Keratinocyte (primary cell): Measurements from ENCODE around the gene TMEM129. TPM values are rescaled to one million over a fixed set of nuclear protein-coding genes. Genes with fewer than 3 reads are reported as not detected.
A peak's percentile ranks its signal among the peaks of the same experiment; 100 is the strongest.

Source experiments
- DNase-seq: peaks from one replicate; pipeline ENCODE4 v3.0.0-alpha.2; 2011; ENCODE audit warnings: low read depth, missing footprints, low spot score
- FAIRE-seq: peaks from 2 replicates; lab custom pipeline; 2011; peaks lifted over from hg19 to GRCh38; lab: Jason Lieb, UNC
- H2AFZ ChIP-seq: 2 replicates; pipeline ENCODE4 v1.6.0; 2012; ENCODE audit warnings: low read length, control low read depth, inconsistent platforms; ENCODE audit not compliant: control insufficient read depth
- H3K27ac ChIP-seq: 2 replicates; pipeline ENCODE4 v1.5.1; 2011; ENCODE audit warnings: low read length; ENCODE audit not compliant: control insufficient read depth, insufficient read depth
- H3K27me3 ChIP-seq: 3 replicates; pipeline ENCODE4 v1.6.0; 2011; ENCODE audit warnings: low read length; ENCODE audit not compliant: control insufficient read depth, insufficient read depth; ENCODE audit errors: extremely low read depth
- H3K36me3 ChIP-seq, 2 experiments: 2 replicates in 1 of 2; 3 replicates in 1 of 2; pipeline ENCODE4 v1.5.1; 2011; ENCODE audit warnings: low read length in 2 of 2, mild to moderate bottlenecking in 1 of 2; ENCODE audit not compliant: control insufficient read depth in 2 of 2, insufficient read depth in 2 of 2; ENCODE audit errors: extremely low read depth in 1 of 2
- H3K4me1 ChIP-seq: 3 replicates; pipeline ENCODE4 v1.5.1; 2011; ENCODE audit warnings: low read length; ENCODE audit not compliant: control insufficient read depth, insufficient read depth; ENCODE audit errors: extremely low read depth
- H3K4me2 ChIP-seq: 3 replicates; pipeline ENCODE4 v1.6.0; 2011; ENCODE audit warnings: low read depth, low read length; ENCODE audit not compliant: control insufficient read depth, insufficient read depth; ENCODE audit errors: extremely low read depth
- H3K4me3 ChIP-seq, 3 experiments: fragments of 200-600 bp in 1 of 3; sonication (generic) in 1 of 3; 2 replicates in 2 of 3; 3 replicates in 1 of 3; pipeline ENCODE4 v1.5.1; 2011 to 2016; ENCODE audit warnings: low read length in 3 of 3, mild to moderate bottlenecking in 3 of 3, control low read depth in 2 of 3, inconsistent platforms in 1 of 3, low read depth in 1 of 3, mixed read lengths in 1 of 3, mixed run types in 1 of 3, moderate library complexity in 1 of 3; ENCODE audit not compliant: control insufficient read depth in 2 of 3, insufficient read depth in 2 of 3; ENCODE audit errors: extremely low read depth in 1 of 3
- H3K79me2 ChIP-seq: 2 replicates; pipeline ENCODE4 v1.6.0; 2012; ENCODE audit warnings: low read length; ENCODE audit not compliant: control insufficient read depth, insufficient read depth
- H3K9ac ChIP-seq: 3 replicates; pipeline ENCODE4 v1.6.0; 2011; ENCODE audit warnings: low read length; ENCODE audit not compliant: control insufficient read depth, insufficient read depth; ENCODE audit errors: extremely low read depth
- H3K9me1 ChIP-seq: 3 replicates; pipeline ENCODE4 v1.6.0; 2011; ENCODE audit warnings: low read length; ENCODE audit not compliant: control insufficient read depth, insufficient read depth; ENCODE audit errors: extremely low read depth
- H3K9me3 ChIP-seq: 2 replicates; pipeline ENCODE4 v1.5.1; 2012; ENCODE audit warnings: low read depth, low read length; ENCODE audit not compliant: control insufficient read depth
- H4K20me1 ChIP-seq: 3 replicates; pipeline ENCODE4 v1.6.0; 2011; ENCODE audit warnings: low read length; ENCODE audit not compliant: control insufficient read depth, insufficient read depth; ENCODE audit errors: extremely low read depth
- EZH2 ChIP-seq: IDR thresholded peaks from one replicate; pipeline ENCODE4 v1.6.1; 2012; ENCODE audit warnings: inconsistent platforms, mild to moderate bottlenecking, low read length, moderate library complexity
- dilution Hi-C: fragments of 300-500 bp; cut with MboI; formaldehyde crosslinking; loops from one replicate; pipeline ENCODE4 v1.7.0; 2020; ENCODE audit warnings: low sequenced_read_pairs; ENCODE audit not compliant: extremely low pct_ligation_motif_present
- polyA plus RNA-seq, 5 experiments: library from polyadenylated mRNA; depleted of rRNA in 3 of 5; stranded (reverse) in 3 of 5; stranded (forward) in 1 of 5; unstranded in 1 of 5; fragments of >200 nt; gene quantifications; 1 replicate in 1 of 5; 2 replicates in 3 of 5; 3 replicates in 1 of 5; pipeline versions ENCODE4 v1.2.1 to v1.2.3, GENCODE V29; 2011 to 2012; ENCODE audit warnings: missing spikeins in 2 of 5, low read depth in 1 of 5, low replicate concordance in 1 of 5
- TF ChIP-seq, protein P1 (sequence below), 3 experiments: IDR thresholded peaks in 1 of 3; conservative IDR thresholded peaks in 1 of 3; optimal IDR thresholded peaks in 1 of 3; 2 replicates in 2 of 3; 3 replicates in 1 of 3; pipeline versions ENCODE3 to v1.5.1; 2011; ENCODE audit warnings: low read length in 3 of 3, mild to moderate bottlenecking in 3 of 3, moderate library complexity in 2 of 3, control low read depth in 1 of 3, inconsistent platforms in 1 of 3; ENCODE audit not compliant: insufficient read depth in 2 of 3; ENCODE audit errors: extremely low read depth in 1 of 3

The TMEM129 gene
- polyA plus RNA-seq, 1 donor (not counting 4 experiments of a cell fraction or from before 2014, with no cell fraction given), result 11.7 TPM

DNA sequence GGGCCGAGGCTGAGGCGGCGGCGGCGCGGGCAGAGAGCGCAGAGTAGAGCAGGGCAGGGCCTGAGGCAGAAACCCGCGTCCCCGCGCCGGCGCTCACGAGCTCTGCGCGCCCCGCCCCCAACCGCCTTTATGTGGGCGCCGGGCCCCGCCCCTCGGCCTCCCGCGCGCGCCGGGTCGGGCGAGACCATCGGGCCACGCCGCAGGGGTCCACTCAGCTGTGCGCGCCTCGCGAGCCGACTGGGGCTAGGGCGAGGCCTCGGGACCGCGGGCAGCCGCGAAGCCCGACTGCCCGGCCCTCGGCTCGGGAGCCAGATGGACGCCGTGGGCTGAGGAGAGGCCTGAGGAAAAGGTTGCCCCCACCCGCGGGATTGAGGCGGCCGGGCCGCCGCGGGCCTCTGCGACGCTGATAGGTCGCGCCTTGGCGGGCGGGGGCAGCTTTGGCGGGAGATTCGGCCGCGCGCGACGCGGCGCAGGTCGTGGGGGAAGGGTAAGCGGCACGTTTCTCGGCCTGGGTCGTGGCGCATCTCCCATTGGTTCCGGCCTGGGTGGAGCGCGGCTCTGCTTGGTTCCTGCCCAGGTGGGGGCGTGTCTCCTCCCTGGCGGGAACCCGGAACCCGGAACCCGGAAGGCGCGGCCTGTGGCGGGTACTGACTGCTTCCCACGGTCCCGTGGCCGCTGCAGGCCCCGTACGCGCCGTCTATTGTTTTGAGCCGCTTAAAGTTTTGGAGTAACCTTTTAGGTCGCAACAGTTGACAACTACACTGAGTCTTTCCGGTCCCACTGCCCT is 8.7 kb downstream of the TMEM129 start, which contains the start of gene SLBP:
SLBP (minus strand) TSS at position 104 of the 787 bp plus-strand sequence. CDS start 131 bp downstream, outside the sequence.
- Histone ChIP-seq H3K4me2 (peak within 1 kb of the TSS; percentile 92), H3K9ac (peak within 1 kb of the TSS; percentile 94), H3K9me1 (no peaks in the 10 kb centered on the region), H3K27me3 (no peaks in the 10 kb centered on the region), H3K4me3 (peak within 1 kb of the TSS; percentile 67 to 99 (median 96)), H2AFZ (peak within 1 kb of the TSS; percentile 93), H4K20me1 (peaks cover 9% of the 10 kb centered on the region), H3K79me2 (peaks cover 63% of the 10 kb centered on the region), H3K36me3 (peaks cover 2 to 11% of the 10 kb centered on the region in 2 experiments), H3K27ac (peak within 1 kb of the TSS; percentile 96), H3K4me1 (peaks cover 26% of the 10 kb centered on the region), H3K9me3 (no peaks in the 10 kb centered on the region)
- TF ChIP-seq EZH2, result no peak
- TF ChIP-seq, protein P1, sequence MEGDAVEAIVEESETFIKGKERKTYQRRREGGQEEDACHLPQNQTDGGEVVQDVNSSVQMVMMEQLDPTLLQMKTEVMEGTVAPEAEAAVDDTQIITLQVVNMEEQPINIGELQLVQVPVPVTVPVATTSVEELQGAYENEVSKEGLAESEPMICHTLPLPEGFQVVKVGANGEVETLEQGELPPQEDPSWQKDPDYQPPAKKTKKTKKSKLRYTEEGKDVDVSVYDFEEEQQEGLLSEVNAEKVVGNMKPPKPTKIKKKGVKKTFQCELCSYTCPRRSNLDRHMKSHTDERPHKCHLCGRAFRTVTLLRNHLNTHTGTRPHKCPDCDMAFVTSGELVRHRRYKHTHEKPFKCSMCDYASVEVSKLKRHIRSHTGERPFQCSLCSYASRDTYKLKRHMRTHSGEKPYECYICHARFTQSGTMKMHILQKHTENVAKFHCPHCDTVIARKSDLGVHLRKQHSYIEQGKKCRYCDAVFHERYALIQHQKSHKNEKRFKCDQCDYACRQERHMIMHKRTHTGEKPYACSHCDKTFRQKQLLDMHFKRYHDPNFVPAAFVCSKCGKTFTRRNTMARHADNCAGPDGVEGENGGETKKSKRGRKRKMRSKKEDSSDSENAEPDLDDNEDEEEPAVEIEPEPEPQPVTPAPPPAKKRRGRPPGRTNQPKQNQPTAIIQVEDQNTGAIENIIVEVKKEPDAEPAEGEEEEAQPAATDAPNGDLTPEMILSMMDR (optimal IDR thresholded peaks at IDR 0.05 in 1 of 3, IDR thresholded peaks at IDR 0.05 in 1 of 3, conservative IDR thresholded peaks at IDR 0.05 in 1 of 3; ENCODE audit: extremely low read depth in 1 of 3, insufficient read depth in 2 of 3, low read length in 3 of 3), result no peak
- FAIRE-seq, result peak; percentile 20
- DNase-seq, result peak; percentile 73
- dilution Hi-C loops, result no loop called here

DNA sequence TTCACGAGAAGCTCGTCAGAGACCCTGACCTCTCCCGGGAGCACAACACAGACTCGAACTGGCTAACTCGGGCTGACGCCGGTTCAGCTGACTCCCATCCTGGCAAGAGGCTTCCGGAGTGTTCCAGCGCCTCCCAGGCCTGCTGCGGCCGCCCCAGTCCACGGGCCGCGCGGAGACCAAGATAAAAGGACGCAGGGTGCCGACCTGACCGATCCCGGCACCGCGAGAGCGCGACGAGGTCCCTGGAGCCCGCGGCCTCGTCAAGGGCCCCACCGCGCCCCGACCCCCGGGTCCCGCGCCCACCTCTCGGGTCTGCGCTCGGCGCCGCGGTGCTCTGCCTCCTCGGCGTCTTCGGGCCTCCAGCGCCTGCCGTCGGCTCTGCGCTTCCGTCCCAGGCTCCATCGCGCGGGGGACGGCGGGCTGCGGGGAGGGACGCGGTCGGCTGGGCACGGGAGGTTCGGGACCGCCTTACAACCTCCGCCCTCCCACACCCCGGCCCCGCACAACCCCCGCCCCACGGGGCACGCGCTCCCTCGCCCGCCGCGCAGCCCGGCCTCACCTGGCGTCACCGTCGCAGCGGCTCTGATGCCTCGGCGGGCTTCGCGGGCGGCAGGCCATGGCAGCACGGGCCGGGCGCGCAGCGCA is 9.4 kb downstream of the TMEM129 start:
- no peak for TF ChIP-seq EZH2
- TF ChIP-seq, protein P1 (optimal IDR thresholded peaks at IDR 0.05 in 1 of 3, IDR thresholded peaks at IDR 0.05 in 1 of 3, conservative IDR thresholded peaks at IDR 0.05 in 1 of 3; ENCODE audit: extremely low read depth in 1 of 3, insufficient read depth in 2 of 3, low read length in 3 of 3), result no peak
- H2AFZ ChIP-seq, result peak overlapping the region; percentile 66
- peaks cover 2 to 11% of the 10 kb centered on the region in 2 experiments for H3K36me3 ChIP-seq
- no peaks in the 10 kb centered on the region for H3K9me1 ChIP-seq
- H3K27ac ChIP-seq, result peak overlapping the region; percentile 96
- dilution Hi-C loops, result no loop called here
- H3K27me3 ChIP-seq, result no peaks in the 10 kb centered on the region
- peaks cover 62% of the 10 kb centered on the region for H3K79me2 ChIP-seq
- peak overlapping the region; percentile 92 for H3K4me2 ChIP-seq
- H3K4me3 ChIP-seq, result peak overlapping the region; percentile 67 to 99 (median 96)
- H3K9ac ChIP-seq, result peak overlapping the region; percentile 94
- no peaks in the 10 kb centered on the region for H3K9me3 ChIP-seq
- FAIRE-seq (no peak), DNase-seq (no peak)
- peaks cover 26% of the 10 kb centered on the region for H3K4me1 ChIP-seq
- peaks cover 9% of the 10 kb centered on the region for H4K20me1 ChIP-seq
